GM21447 (cell line): Measurements from ENCODE around the gene GPRIN2.
A peak's percentile ranks its signal among the peaks of the same experiment; 100 is the strongest.
"Not testable (repeated sequence)": the region's sequence is repeated elsewhere in the genome, so short reads cannot be mapped to it uniquely, and the experiment has no call there.

Experiments
- ATAC-seq: cut with Tn5 transposase; IDR thresholded peaks from one replicate; pipeline ENCODE4 v1.9.1; 2021; ENCODE audit not compliant: unreplicated experiment

GPRIN2 gene

GRCh38 chr10:46556515-46557318 is at the start of gene GPRIN2:
GPRIN2 (minus strand) TSS chr10:46556658; CDS start chr10:46550736, 5,922 bp downstream.
- ATAC-seq: no peak

GRCh38 chr10:46600516-46600915 is 44.1 kb upstream of the GPRIN2 start:
- peak; percentile 65 for ATAC-seq

- not testable (repeated sequence) for ATAC-seq
Measured at GRCh38 chr10:46597616-46598246, 41.3 kb upstream of the GPRIN2 start.

GRCh38 chr10:46596570-46596969 is 40.1 kb upstream of the GPRIN2 start:
- not testable (repeated sequence) for ATAC-seq

- ATAC-seq: not testable (repeated sequence)
Measured at GRCh38 chr10:46594453-46595063, 38.1 kb upstream of the GPRIN2 start.

- not testable (repeated sequence) for ATAC-seq
Measured at GRCh38 chr10:46593307-46593706, 36.8 kb upstream of the GPRIN2 start.

- not testable (repeated sequence) for ATAC-seq
Measured at GRCh38 chr10:46591053-46591452, 34.6 kb upstream of the GPRIN2 start.

GRCh38 chr10:46589589-46589988 is 33.1 kb upstream of the GPRIN2 start:
- not testable (repeated sequence) for ATAC-seq

- ATAC-seq: not testable (repeated sequence)
Measured at GRCh38 chr10:46588221-46588620, 31.8 kb upstream of the GPRIN2 start.

GRCh38 chr10:46587546-46587945 is 31.1 kb upstream of the GPRIN2 start:
- ATAC-seq: not testable (repeated sequence)

GRCh38 chr10:46585246-46585645 is 28.8 kb upstream of the GPRIN2 start:
- ATAC-seq: not testable (repeated sequence)

- not testable (repeated sequence) for ATAC-seq
Measured at GRCh38 chr10:46584196-46584595, 27.7 kb upstream of the GPRIN2 start.

- ATAC-seq: not testable (repeated sequence)
Measured at GRCh38 chr10:46582568-46582967, 26.1 kb upstream of the GPRIN2 start.

- not testable (repeated sequence) for ATAC-seq
Measured at GRCh38 chr10:46581997-46582396, 25.5 kb upstream of the GPRIN2 start.

GRCh38 chr10:46579378-46579777 is 22.9 kb upstream of the GPRIN2 start:
- ATAC-seq: not testable (repeated sequence)

- not testable (repeated sequence) for ATAC-seq
Measured at GRCh38 chr10:46578474-46579178, 22.2 kb upstream of the GPRIN2 start, which contains the start of gene SYT15. SYT15 (plus strand) TSS chr10:46579128; CDS start chr10:46579169, 41 bp downstream.

GRCh38 chr10:46577624-46578473 is 21.4 kb upstream of the GPRIN2 start:
- ATAC-seq: not testable (repeated sequence)

GRCh38 chr10:46573884-46574283 is 17.4 kb upstream of the GPRIN2 start:
- ATAC-seq: not testable (repeated sequence)

GRCh38 chr10:46573314-46573713 is 16.9 kb upstream of the GPRIN2 start:
- ATAC-seq: not testable (repeated sequence)

- not testable (repeated sequence) for ATAC-seq
Measured at GRCh38 chr10:46572765-46573164, 16.3 kb upstream of the GPRIN2 start.
